Mesenchymal stem cell (in vitro differentiated cells and primary cell): ENCODE measurements around the gene ANKRD33.

Experiments
- DNase-seq: peaks from one replicate; pipeline ENCODE4 v3.0.0-alpha.2; 2013
- H2AFZ ChIP-seq: one replicate; pipeline ENCODE4 v1.6.1; 2013; ENCODE audit warnings: low read depth, mild to moderate bottlenecking, control low read depth, inconsistent platforms, low read length, moderate library complexity
- H2AK5ac ChIP-seq: 2 replicates; pipeline ENCODE4 v1.6.1; 2013; ENCODE audit warnings: low read length, moderate library complexity, mild to moderate bottlenecking, inconsistent platforms; ENCODE audit not compliant: severe bottlenecking
- H2BK120ac ChIP-seq: one replicate; pipeline ENCODE4 v1.6.1; 2013; ENCODE audit warnings: low read depth, mild to moderate bottlenecking, inconsistent platforms, low read length, moderate library complexity
- H2BK12ac ChIP-seq, 2 experiments: one replicate each; pipeline ENCODE4 v1.6.1; 2013; ENCODE audit warnings: inconsistent platforms in 2 of 2, low read length in 2 of 2, mild to moderate bottlenecking in 2 of 2, moderate library complexity in 2 of 2, control low read depth in 1 of 2
- H2BK15ac ChIP-seq: one replicate; pipeline ENCODE4 v1.6.1; 2013; ENCODE audit warnings: mild to moderate bottlenecking, low read depth, inconsistent platforms; ENCODE audit not compliant: poor library complexity, severe bottlenecking
- H2BK5ac ChIP-seq: 2 replicates; pipeline ENCODE4 v1.6.1; 2013; ENCODE audit warnings: low read depth, mild to moderate bottlenecking, low read length, control low read depth, inconsistent platforms; ENCODE audit not compliant: poor library complexity, severe bottlenecking
- H3K14ac ChIP-seq, 2 experiments: one replicate each; pipeline ENCODE4 v1.6.1; 2013; ENCODE audit warnings: inconsistent platforms in 2 of 2, low read length in 2 of 2, control low read depth in 1 of 2, mild to moderate bottlenecking in 1 of 2, moderate library complexity in 1 of 2
- H3K18ac ChIP-seq, 2 experiments: one replicate each; pipeline ENCODE4 v1.6.1; 2013; ENCODE audit warnings: inconsistent platforms in 2 of 2, low read length in 2 of 2, control low read depth in 1 of 2, low read depth in 1 of 2, mild to moderate bottlenecking in 1 of 2
- H3K23ac ChIP-seq, 2 experiments: one replicate each; pipeline ENCODE4 v1.6.1; 2013; ENCODE audit warnings: inconsistent platforms in 2 of 2, low read length in 2 of 2, mild to moderate bottlenecking in 2 of 2, moderate library complexity in 2 of 2, control low read depth in 1 of 2
- H3K27ac ChIP-seq: 2 replicates; pipeline ENCODE4 v1.5.1; 2013; ENCODE audit warnings: mild to moderate bottlenecking, moderate library complexity, low read length, control low read depth, inconsistent platforms; ENCODE audit not compliant: poor library complexity, severe bottlenecking
- H3K27me3 ChIP-seq, 2 experiments: 2 replicates each; pipeline versions ENCODE4 v1.6.1 to v1.7.0; 2013; ENCODE audit warnings: low read length in 2 of 2, mild to moderate bottlenecking in 2 of 2, moderate library complexity in 2 of 2, control low read depth in 1 of 2, inconsistent platforms in 1 of 2; ENCODE audit not compliant: control insufficient read depth in 1 of 2, insufficient read depth in 1 of 2
- H3K36me3 ChIP-seq, 2 experiments: 2 replicates each; pipeline versions ENCODE4 v1.6.1 to v1.7.0; 2013; ENCODE audit warnings: low read length in 2 of 2, control low read depth in 1 of 2, inconsistent platforms in 1 of 2, low read depth in 1 of 2, mild to moderate bottlenecking in 1 of 2; ENCODE audit not compliant: insufficient read depth in 2 of 2, control insufficient read depth in 1 of 2
- H3K4ac ChIP-seq, 2 experiments: one replicate each; pipeline ENCODE4 v1.6.1; 2013; ENCODE audit warnings: inconsistent platforms in 2 of 2, low read length in 2 of 2, mild to moderate bottlenecking in 2 of 2, moderate library complexity in 2 of 2, control low read depth in 1 of 2, low read depth in 1 of 2
- H3K4me1 ChIP-seq: 2 replicates; pipeline ENCODE4 v1.6.1; 2013; ENCODE audit warnings: low read depth, low read length, control low read depth; ENCODE audit not compliant: control insufficient read depth, insufficient read depth
- H3K4me2 ChIP-seq: 2 replicates; pipeline ENCODE4 v1.6.1; 2013; ENCODE audit warnings: low read length, mild to moderate bottlenecking, inconsistent platforms; ENCODE audit not compliant: poor library complexity, severe bottlenecking
- H3K4me3 ChIP-seq, 2 experiments: 2 replicates each; pipeline versions ENCODE4 v1.5.1 to v1.7.0; 2013; ENCODE audit warnings: low read length in 2 of 2, mild to moderate bottlenecking in 2 of 2, control low read depth in 1 of 2, low read depth in 1 of 2; ENCODE audit not compliant: insufficient read depth in 1 of 2
- H3K79me1 ChIP-seq: replicated peaks from 2 replicates; pipeline ENCODE4 v1.6.1; 2013; ENCODE audit warnings: mild to moderate bottlenecking, control low read depth, low read length, inconsistent platforms; ENCODE audit not compliant: poor library complexity, severe bottlenecking
- H3K9ac ChIP-seq: 2 replicates; pipeline ENCODE4 v1.7.0; 2013; ENCODE audit warnings: mild to moderate bottlenecking, low read length, moderate library complexity
- H3K9me3 ChIP-seq: 2 replicates; pipeline ENCODE4 v1.7.0; 2013; ENCODE audit warnings: mild to moderate bottlenecking, low read length; ENCODE audit not compliant: control insufficient read depth
- H4K8ac ChIP-seq: one replicate; pipeline ENCODE4 v1.6.1; 2013; ENCODE audit warnings: inconsistent platforms, mild to moderate bottlenecking, low read length, moderate library complexity
- H4K91ac ChIP-seq: one replicate; pipeline ENCODE4 v1.6.1; 2013; ENCODE audit warnings: mild to moderate bottlenecking, low read length, inconsistent platforms
- WGBS: methylation state at CpG from one replicate; pipeline ENCODE4 v1.1.7; 2013; ENCODE audit warnings: mixed read lengths; 5-methylcytosine and 5-hydroxymethylcytosine counted together

The ANKRD33 gene

GRCh38 chr12:51898506-51898905 lies 10.6 kb downstream of the ANKRD33 start:
- H2AFZ ChIP-seq: no peak overlapping the region
- H2BK120ac ChIP-seq: peak overlapping the region; percentile 44
- H2BK12ac ChIP-seq: peak overlapping the region; percentile 46 to 61
- no peak overlapping the region for H3K4me2 ChIP-seq
- 100% methylated on average over 1 of the region's 2 CpGs for WGBS
- no peak overlapping the region for H3K27ac ChIP-seq
- H3K14ac ChIP-seq: no peak overlapping the region
- no peaks in the 10 kb centered on the region for H3K36me3 ChIP-seq
- no peak overlapping the region for H3K23ac ChIP-seq
- DNase-seq: no peak
- H3K79me1 ChIP-seq: no peaks in the 10 kb centered on the region
- H3K9ac ChIP-seq: peak overlapping the region; percentile 13
- peak overlapping the region; percentile 52 for H4K8ac ChIP-seq
- no peak overlapping the region for H2BK15ac ChIP-seq
- H3K9me3 ChIP-seq: no peaks in the 10 kb centered on the region
- no peak overlapping the region for H3K4me3 ChIP-seq
- H3K4me1 ChIP-seq: peaks cover 7% of the 10 kb centered on the region
- H2BK5ac ChIP-seq: no peak overlapping the region
- no peak overlapping the region for H2AK5ac ChIP-seq
- H3K4ac ChIP-seq: peak overlapping the region; percentile 29 to 35
- peak overlapping the region; percentile 57 for H4K91ac ChIP-seq
- H3K27me3 ChIP-seq: no peaks in the 10 kb centered on the region
- H3K18ac ChIP-seq: peak overlapping the region; percentile 58 to 74

- Histone ChIP-seq H2AK5ac (no peak overlapping the region), H3K4me1 (peaks cover 7% of the 10 kb centered on the region), H3K27ac (no peak overlapping the region), H3K4ac (peak overlapping the region; percentile 19 to 57), H3K14ac (no peak overlapping the region), H2BK120ac (peak overlapping the region; percentile 44), H2BK15ac (no peak overlapping the region), H3K18ac (peak overlapping the region; percentile 58 to 74), H3K4me2 (no peak overlapping the region), H2BK12ac (peak overlapping the region in 1 of 2 experiments; percentile 46), H2BK5ac (no peak overlapping the region), H2AFZ (no peak overlapping the region), H4K91ac (peak overlapping the region; percentile 78), H3K23ac (no peak overlapping the region), H4K8ac (peak overlapping the region; percentile 52), H3K4me3 (no peak overlapping the region), H3K36me3 (no peaks in the 10 kb centered on the region), H3K9me3 (no peaks in the 10 kb centered on the region), H3K27me3 (no peaks in the 10 kb centered on the region), H3K79me1 (no peaks in the 10 kb centered on the region), H3K9ac (peak overlapping the region; percentile 13)
- peak; percentile 93 for DNase-seq
- 37% methylated on average over 7 of the region's 9 CpGs for WGBS
Measured at GRCh38 chr12:51898937-51899336, 11.0 kb downstream of the ANKRD33 start.

GRCh38 chr12:51900323-51900889 lies 12.5 kb downstream of the ANKRD33 start:
- Histone ChIP-seq H3K79me1 (no peaks in the 10 kb centered on the region), H4K91ac (peak overlapping the region; percentile 3), H3K14ac (peak overlapping the region in 1 of 2 experiments; percentile 3), H3K4ac (peak overlapping the region in 1 of 2 experiments; percentile 73), H3K9me3 (no peaks in the 10 kb centered on the region), H2BK5ac (no peak overlapping the region), H2BK15ac (peak overlapping the region; percentile 80), H3K4me1 (peaks cover 7% of the 10 kb centered on the region), H3K27me3 (no peaks in the 10 kb centered on the region), H4K8ac (peak overlapping the region; percentile 10), H2BK120ac (no peak overlapping the region), H3K18ac (peak overlapping the region; percentile 2 to 75), H3K36me3 (no peaks in the 10 kb centered on the region), H3K9ac (no peak overlapping the region), H3K27ac (no peak overlapping the region), H3K4me3 (no peak overlapping the region), H2AFZ (no peak overlapping the region), H2BK12ac (peak overlapping the region; percentile 50 to 72), H2AK5ac (no peak overlapping the region), H3K4me2 (no peak overlapping the region), H3K23ac (no peak overlapping the region)
- no peak for DNase-seq
- 97% methylated on average over 43 of the region's 43 CpGs for WGBS

DNA sequence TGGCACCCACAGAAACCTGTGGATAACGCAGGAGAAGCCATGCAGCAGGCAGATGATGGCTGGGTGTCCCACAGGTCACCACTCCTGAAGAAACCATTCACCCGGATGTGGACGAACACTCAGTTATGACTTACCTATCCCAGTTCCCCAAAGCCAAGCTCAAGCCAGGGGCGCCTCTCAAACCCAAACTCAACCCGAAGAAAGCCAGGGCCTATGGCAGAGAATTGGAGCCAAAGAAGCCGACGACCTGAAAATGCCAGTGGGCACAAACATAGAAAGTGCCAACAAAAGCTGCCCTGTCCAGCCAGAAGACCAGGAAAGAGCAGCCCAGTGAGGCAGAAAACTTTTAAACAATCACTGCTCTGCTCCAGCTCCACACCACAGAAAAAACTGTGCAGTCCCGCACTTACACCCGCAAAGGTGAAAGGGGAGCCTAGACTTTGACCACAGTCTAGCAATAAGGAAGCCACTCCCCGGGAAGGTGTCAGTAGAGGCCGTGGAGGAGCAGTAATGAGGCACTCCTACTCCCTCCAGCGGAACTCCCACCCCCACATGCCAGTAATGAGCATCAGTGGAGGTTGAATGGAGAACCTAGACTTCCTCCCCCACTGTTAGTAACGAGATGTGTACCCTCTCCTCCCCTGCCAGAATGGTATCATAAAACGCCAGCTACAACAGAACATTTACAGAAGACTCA lies 13.4 kb downstream of the ANKRD33 start:
- Histone ChIP-seq H3K4me2 (no peak overlapping the region), H2BK15ac (peak overlapping the region; percentile 63), H3K27ac (no peak overlapping the region), H2BK12ac (peak overlapping the region; percentile 50 to 72), H3K36me3 (no peaks in the 10 kb centered on the region), H2AK5ac (no peak overlapping the region), H3K18ac (peak overlapping the region; percentile 2 to 28), H3K4me3 (no peak overlapping the region), H3K79me1 (no peaks in the 10 kb centered on the region), H4K8ac (peak overlapping the region; percentile 71), H3K27me3 (no peaks in the 10 kb centered on the region), H3K9ac (no peak overlapping the region), H3K4ac (peak overlapping the region in 1 of 2 experiments; percentile 38), H2BK120ac (peak overlapping the region; percentile 73), H4K91ac (no peak overlapping the region), H2BK5ac (no peak overlapping the region), H2AFZ (no peak overlapping the region), H3K4me1 (peaks cover 7% of the 10 kb centered on the region), H3K9me3 (no peaks in the 10 kb centered on the region), H3K23ac (no peak overlapping the region), H3K14ac (no peak overlapping the region)
- DNase-seq: no peak
- 79% methylated on average over 12 of the region's 14 CpGs for WGBS
